ENCODE results near the gene SWI5.

- TF ChIP-seq CTCF (IDR thresholded peaks at IDR 0.05), result no peak
- TF ChIP-seq POLR2A (IDR thresholded peaks at IDR 0.05), result no peak
These were observed 49.7 kb upstream of the SWI5 start for GRCh38 chr9:128226412-128226801.
